Non-pigmented ciliary epithelial cell (primary cell): ENCODE results near the gene NOC2L.
"Not testable (repeated sequence)": the region's sequence is repeated elsewhere in the genome, so short reads cannot be mapped to it uniquely, and the experiment has no call there.

Experiments
- DNase-seq: peaks from one replicate; pipeline ENCODE4 v3.0.0-alpha.2; 2010; ENCODE audit warnings: low read depth

Gene NOC2L

DNA sequence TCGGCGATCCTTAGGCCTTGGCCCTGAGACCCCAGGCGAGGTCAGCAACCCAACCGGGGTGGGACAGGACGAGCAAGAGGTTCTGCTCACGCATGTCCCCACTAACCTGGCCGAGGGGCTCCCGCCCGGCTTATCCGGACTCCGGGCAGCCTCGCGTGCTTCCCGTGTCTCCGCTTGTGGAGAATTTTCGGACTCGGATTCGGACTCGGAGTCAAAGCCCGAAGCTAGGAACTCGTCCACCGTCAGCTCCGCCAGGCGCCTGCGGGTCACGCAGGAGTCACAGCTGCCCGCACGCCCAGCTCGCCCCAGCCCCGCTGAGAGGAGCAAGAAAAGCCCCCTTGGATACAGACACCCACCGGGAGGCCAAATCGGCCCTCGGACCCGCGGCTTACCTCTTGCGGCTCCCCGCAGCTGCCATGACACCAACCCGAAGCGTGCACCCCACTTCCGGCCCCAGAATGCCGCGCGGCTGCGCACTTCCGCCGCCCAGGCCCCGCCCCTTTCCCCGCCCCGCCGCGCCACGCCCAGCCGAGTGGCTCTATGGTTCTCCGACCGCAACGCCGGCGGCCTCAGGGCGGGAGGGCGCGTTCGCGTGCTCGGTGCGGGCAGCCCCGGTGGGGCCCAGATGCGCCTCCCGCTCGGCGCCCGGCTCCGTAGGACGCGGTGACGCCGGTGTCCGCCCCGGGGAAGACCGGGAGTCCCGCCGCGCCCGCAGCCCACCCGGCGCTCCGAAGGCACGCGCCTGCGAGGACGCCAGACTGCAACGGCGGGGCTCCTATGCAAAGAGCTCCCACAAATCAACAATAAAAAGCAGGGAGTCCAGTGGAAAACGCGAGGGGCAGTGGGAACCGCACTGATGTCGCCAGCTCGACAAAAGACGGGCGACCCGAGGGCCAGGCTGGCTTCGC, at the start of gene NOC2L:
TSS of gene NOC2L (minus strand) at position 434 of the 908 bp plus-strand sequence. CDS start at position 418, 16 bp downstream.
- no peak for DNase-seq

DNA sequence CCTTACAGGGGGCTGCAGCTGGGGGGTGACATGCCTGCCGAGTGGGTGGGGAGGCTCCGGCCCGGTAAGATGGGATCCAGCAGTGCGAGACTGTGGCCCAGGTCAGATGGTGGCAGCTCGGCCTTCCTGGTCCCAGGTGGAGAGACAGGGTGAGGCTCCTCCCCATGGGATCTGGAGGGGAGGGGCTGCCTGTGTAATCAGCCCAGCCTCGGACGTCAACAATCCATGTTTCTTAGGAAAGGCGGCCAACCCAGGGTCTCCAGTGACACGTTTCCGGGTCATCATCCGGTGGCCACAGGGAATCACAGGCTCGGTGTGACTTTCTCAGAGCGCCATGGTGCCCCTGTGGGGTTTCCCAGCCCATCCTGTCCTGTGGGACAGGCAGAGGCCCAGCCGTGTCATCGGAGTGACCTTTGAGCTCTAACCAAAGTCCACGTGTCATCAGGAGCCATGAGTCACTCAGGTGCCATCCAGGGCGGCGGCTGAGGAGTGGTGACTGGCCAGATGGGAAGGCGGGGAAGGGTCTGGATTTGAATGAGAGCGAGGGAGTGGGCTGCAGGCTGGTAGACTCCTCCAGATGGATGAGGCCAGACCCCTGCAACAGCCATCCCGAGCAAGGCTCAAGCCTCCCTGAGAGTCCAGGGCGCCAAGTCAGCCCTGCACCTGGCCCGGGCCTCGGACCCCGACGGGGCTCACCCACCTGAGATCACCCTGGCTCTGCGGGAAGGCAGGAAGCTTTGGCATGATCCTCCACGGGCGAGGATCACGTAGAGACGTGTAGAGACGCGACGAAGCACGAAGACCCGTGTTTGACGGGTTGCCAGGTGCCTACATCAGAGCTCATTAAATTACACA, 47.5 kb upstream of the NOC2L start:
- no peak for DNase-seq

GRCh38 chr1:1005774-1006304, 46.8 kb upstream of the NOC2L start:
- no peak for DNase-seq

- no peak for DNase-seq
Observed at GRCh38 chr1:1004780-1005697, 46.0 kb upstream of the NOC2L start.

GRCh38 chr1:1004420-1004779, 45.3 kb upstream of the NOC2L start:
- DNase-seq: no peak

- no peak for DNase-seq
Observed at GRCh38 chr1:1003618-1004419, 44.8 kb upstream of the NOC2L start.

DNA sequence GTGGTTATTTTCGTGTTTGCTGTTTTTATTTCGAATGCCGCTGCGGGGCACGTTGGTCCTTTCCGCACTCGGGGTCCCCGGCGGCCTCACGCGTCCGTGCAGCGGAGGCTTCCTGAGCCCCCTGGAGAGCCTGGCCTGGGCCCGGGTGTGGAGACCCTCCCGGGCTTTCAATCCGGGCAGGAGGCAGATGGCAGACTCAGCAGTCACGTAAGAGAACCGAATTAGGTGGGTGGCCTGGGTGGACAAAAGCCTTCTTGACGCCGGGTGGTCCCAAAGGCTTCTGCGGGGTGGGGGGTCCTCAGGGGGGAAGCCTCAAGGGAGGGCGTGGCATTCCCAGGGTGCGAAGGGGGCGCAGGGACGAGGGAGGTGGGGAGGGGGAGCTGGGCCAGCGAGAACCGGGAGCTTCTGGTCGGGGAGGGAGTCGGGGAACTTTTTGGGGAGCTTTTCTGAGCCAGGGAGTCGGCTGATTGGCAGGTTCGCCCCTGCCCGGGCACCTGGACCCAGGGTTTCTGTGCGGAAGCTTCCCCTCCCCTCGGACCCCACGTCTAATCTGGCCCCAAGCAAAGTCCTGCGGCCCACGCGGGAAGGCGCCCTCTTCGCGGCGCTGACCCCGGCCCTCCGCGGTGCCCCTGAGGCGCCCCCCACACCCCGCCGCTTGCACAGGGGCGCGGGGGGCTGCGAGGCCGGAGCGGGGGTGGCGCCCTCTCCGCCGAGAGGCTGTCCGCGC, 42.2 kb upstream of the NOC2L start:
- DNase-seq: no peak

- no peak for DNase-seq
Observed at GRCh38 chr1:1000357-1001056, 41.5 kb upstream of the NOC2L start.

- DNase-seq: no peak
Observed at GRCh38 chr1:999725-1000356, 40.8 kb upstream of the NOC2L start, which contains the start of gene HES4. Gene HES4 (minus strand): TSS chr1:1000097. CDS start chr1:999973, 124 bp downstream.

DNA sequence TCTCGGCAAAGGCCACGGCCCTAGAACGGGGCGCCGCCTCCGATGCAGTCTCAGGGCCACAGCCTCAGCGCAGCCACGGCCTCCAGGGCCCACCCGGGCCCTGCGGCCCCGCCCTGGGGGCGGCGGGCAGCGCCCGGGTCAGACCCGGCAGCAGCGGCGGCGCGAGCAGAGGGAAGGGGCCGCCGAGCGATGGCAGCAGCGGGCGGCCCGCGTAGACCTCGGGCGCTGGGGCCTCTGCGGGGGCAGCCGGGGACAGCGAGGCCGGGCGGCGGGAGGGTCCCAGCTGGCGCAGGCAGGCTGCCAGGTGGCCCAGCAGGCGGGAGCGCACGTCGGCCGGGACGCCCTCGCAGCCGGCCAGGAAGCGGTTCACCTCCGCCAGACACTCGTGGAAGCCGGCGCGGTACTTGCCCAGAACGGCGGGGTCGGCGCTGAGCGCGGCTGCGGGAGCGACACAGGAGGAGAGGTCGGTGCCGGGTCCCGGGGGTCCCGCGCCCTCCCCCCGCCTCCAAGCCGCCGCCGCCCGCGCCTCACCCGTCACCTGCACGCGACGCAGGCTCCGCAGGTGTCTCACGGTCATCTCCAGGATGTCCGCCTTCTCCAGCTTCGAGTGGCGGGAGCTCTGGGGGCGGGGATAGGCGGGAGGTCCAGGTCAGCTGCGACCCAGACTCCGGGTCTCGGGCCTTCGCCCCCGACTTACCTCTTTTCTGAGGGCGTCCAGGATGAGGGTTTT, 40.1 kb upstream of the NOC2L start:
- no peak for DNase-seq

DNA sequence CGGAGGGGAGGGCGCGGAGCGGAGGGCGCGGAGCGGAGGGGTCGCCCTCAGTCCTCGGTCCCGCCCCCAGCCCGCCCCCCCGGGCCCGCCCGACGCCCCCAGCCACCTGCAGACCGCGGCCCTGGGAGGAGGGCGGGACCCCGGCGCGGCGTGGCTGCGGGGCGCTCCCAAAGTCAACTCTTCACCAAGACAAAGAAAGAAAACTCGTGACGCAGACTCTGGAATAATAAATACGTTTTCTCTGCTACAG, 39.6 kb upstream of the NOC2L start:
- no peak for DNase-seq

DNA sequence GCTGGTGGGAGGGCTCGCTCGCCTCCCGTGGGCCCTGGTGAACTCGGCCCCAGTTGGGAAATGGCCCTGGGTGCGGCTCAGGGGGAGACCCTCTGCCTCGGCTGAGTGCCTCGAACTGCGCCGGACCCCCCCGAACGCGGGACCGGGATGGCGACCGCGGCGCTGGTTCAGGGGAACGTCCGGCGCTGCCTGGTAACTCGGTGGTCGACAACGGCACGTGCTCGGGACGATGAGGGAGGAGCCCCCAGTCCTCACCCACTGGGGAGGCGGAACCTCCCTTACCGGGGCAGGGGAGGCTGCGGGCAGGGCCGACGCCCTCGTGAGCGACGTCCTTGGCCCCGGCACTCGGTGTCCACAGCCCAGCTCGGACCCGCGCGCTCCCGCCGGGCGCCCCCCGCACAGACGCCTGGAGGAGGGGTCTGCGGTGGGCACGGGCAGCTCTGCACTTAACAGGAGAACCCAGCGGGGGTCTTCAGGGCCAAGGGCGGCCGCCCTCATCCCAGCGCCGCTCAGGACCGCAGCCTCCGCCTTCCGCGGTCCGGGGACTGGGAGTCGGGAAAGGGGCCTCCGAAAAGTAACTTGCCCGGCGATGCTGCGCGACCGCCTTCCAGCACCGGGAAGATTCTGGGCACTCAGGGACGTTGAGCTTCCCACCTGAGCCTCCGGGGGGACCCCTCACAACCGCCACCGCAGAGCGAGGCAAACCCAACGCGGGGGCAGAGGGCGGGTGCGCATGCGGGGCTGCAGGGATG, 39.1 kb upstream of the NOC2L start:
- DNase-seq: no peak

DNA sequence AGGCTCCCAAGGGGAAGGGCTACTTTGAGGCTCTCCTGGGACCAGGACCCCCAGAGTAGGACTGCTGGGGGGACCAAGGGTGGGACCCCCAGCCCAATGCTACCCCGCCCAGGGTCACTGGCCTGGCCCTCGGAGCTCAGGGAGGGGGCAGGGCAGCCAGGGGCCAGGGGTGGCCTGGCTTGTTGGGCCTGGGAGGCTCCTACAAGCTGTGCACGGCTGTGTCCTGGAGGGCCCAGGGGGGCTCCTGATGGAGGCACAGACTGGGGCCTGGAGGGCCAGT, 38.6 kb upstream of the NOC2L start:
- no peak for DNase-seq

DNA sequence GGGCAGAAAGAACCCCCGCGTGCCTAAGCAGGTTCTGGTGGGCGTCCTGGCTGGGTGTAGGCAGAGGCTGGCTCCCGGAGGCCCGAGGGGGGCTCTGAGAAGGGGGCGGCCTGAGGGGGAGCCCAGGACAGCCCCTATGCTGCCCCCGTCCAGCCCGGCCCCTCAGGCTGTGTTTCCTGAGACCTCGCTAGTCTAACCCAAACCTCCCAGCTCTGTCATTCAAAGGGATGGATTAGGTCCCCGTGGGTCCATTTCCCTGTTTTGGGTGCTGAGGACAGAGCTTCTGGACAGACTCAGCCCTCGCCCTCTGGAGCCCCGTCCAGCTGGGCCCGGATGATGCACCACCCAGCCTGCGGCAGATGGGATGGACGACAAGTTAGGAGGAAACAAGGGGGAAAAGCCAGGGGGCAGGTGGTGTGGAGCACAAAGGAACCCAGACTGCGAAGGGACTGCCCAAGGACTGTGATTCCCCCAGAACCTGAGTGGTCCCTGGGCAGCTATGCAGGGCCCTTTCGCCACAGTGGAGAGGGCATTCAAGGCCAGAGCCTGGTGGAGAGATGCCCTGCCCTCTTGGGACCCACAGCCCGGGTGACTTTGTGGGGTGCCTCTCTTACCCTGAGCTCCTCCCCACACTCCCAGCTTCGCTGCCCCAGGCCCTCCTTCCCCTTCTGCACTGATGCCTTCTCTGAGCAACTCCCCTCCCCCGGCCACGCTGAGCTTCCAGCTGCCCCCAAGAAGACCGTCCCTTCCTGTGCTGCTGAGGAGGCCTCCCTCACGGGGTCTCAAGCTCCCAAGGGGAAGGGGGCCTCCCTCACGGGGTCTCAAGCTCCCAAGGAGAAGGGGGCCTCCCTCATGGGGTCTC, 38.0 kb upstream of the NOC2L start:
- no peak for DNase-seq

- no peak for DNase-seq
Observed at GRCh38 chr1:995665-996633, 36.9 kb upstream of the NOC2L start.

GRCh38 chr1:994546-994945, 35.5 kb upstream of the NOC2L start:
- not testable (repeated sequence) for DNase-seq
